GM19238 (cell line): ENCODE data around the gene MRPL47.
"Not testable (repeated sequence)": the region's sequence is repeated elsewhere in the genome, so short reads cannot be mapped to it uniquely, and the experiment has no call there.

Experiments
- DNase-seq: peaks from one replicate; pipeline ENCODE4 v3.0.0; 2011; ENCODE audit warnings: low spot score; ENCODE audit not compliant: insufficient read length

MRPL47 gene

GRCh38 chr3:179604321-179605078 lies at the start of gene MRPL47, which contains the start of gene NDUFB5:
Gene MRPL47, minus strand, starts transcription at chr3:179604638. Its CDS starts 14 bp downstream, at chr3:179604624.
Gene NDUFB5, plus strand, starts transcription at chr3:179604794. Its CDS starts 22 bp downstream, at chr3:179604816.
- peak; percentile 80 for DNase-seq

- peak; percentile 51 for DNase-seq
Observed at GRCh38 chr3:179653096-179653797, 48.8 kb upstream of the MRPL47 start.

DNA sequence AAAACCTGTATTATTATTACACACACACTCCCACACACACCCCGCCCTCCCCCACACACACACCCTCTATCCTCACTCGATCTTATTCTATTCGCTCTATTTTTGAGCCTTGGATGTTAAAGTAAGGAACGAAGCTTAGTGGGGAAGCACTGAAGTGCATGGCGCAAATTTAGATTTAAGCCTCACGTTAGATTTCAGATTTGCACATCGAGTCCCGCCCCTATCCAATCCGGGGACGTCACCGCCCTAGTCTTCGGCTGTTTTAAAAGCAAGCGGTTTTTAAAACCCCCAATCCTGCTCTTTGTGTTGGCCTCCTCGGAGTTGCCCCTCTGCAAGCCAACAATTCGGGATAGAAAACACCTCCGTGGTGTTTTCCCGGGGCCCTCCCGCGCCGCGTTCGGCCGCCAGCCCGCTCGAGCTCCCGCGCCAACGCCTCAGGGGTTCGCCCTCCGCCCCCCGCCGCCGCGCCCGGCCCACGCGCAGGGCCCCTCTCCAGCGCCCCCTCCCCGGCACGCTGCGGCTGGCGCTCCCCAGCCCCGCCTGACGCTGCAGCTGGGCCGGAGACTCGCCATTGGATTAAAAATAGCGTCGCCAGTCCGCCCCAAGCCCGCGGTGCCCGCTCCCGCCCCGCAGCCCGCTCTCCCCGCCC lies 48.1 kb upstream of the MRPL47 start, which contains the start of gene USP13:
USP13 (plus strand) TSS at position 594 of the 649 bp plus-strand sequence. CDS start 186 bp downstream, outside the sequence.
- peak; percentile 68 for DNase-seq

DNA sequence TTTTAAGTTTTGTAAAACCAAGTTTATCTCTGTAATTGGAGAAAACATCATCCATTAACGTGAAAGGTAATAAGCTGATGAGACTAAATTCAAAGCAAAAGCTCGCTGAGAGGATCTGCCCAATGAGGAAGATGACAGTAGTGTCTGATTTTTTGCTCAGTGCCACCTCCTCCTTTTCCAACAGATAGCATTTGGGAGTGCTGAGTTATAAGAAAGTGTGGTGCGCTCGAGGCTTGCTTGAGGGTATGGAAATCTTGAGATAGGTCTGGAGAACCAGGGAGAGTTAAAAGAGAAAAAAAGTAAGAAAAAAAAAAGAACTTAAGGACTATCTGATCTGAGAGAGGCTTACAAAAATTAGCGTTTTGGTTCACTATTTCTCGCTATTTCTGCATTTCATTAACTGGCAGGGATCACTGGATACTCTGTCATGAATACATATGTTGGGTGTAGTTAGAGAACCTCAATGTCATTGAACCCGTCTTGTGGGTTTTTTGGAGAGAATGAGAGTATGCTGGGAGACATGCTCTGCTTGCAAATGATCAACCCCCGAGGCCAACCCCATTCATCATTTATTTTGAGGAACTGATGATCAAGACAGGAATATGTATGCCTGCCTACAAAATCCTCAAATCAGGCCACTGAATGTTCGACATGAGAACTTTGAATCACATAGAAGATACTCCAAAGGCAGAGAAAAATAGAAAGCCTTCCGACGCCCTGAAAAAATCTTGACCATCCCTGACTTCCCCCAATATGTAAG lies 47.4 kb upstream of the MRPL47 start:
- no peak for DNase-seq

- DNase-seq, result no peak
Observed at GRCh38 chr3:179646177-179646576, 41.7 kb upstream of the MRPL47 start.

GRCh38 chr3:179643837-179644236 lies 39.4 kb upstream of the MRPL47 start:
- DNase-seq, result not testable (repeated sequence)

DNA sequence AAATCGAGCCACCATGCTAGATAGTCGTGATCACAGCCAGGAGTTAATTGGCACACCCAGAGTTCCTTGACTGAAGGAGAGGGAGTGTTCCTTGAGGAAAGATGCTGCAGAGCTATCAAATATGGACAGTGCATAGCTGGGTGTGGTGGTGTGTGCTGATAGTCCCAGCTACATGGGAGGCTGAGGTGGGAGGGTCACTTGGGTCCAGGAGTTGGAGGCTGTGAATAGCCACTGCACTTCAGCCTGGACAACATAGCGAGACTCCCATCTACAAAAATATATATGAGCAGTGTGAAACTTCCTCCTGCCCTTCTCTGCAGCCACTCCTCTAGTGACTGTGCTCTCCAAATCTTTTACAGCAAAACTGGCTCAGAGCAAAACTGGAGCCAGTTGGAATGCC lies 38.4 kb upstream of the MRPL47 start:
- DNase-seq, result no peak

- no peak for DNase-seq
Observed at GRCh38 chr3:179640469-179640868, 36.0 kb upstream of the MRPL47 start.

DNA sequence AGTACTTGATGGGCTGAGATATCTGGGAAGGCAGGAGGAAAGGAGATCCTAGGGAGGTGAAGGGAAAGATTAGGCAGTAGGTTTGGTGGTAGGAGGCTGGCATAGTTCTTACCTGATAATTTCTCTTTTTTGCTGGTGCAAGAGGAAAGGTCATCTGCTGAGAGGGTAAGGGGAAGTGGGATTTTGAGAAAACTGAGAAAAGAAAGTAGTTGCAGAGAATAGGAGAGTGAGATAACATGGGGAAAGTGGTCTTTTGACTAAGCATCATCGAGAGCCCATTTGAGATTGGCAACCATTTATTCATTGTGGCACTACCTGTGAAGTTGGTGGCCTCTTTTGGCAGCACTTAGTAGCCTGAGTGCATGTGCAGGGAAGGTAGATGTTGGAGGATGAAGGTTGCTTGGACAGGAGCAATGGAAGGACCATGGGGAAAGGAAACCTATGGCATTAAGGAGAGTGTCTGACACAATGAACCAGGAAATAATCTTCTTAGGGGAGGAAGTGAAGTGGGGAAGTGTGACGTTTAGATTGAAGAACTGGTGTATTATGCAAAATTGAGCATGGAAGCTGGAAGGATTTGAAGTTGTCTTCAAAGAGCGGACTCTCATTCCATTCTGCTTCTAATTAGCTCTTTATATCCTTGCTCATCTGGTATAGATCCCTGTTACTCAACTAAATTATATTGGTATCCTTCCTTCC lies 26.5 kb upstream of the MRPL47 start:
- DNase-seq, result no peak

DNA sequence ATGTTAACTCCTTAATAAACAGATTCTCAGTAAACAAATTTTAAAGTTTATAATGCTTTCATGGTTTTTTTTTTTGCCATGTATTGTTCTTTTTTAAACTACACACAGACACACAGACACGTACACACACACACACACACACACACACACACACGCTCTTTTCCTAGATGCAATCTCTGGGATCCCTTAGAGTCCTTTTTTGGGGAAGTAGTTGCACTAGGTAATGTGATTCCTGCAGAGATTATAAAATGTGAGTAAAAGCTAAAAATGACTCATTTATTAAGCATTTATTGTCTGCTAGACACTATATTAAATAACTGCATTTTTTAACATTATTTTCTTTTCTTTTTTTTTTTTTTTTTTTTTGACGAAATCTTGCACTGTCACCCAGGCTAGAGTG lies 20.0 kb upstream of the MRPL47 start:
- no peak for DNase-seq

- no peak for DNase-seq
Observed at GRCh38 chr3:179622023-179622422, 17.6 kb upstream of the MRPL47 start.

GRCh38 chr3:179615458-179616173 lies 11.2 kb upstream of the MRPL47 start:
- no peak for DNase-seq

DNA sequence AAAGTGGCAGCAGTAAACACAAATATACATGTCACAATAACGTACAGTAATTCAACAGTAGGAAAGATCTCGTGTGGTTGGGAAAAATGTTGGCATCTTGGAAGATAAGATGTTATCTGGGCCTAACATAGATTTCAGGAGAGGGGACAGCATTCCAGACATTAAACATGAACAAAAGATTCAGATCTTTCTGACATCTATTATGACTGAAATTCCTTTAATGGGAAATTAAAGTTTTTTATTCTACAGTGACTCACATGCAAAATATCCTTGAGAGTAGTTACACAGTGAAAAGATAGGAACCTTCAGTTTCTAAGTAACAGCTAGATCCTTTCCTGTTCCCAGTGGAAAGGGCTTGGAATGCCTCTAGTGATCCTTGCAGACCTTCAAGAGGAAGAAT lies 9.4 kb upstream of the MRPL47 start:
- DNase-seq, result no peak

DNA sequence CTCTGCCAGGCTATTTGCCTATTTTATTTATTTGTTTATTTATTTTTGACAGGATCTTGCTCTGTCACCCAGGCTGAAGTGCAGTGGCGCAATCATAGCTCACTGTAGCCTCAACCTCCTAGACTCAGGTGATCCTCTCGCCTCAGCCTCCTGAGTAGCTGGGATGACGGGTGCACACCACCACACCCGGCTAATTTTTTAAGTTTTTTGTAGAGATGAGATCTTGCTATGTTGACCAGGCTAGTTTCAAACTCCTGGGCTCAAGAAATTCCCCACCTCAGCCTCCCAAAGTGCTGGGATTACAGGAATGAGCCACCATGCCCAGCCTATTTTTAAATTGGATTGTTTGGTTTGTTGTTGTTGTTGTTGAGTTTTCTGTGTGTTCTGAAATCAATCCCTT lies 5.6 kb upstream of the MRPL47 start:
- no peak for DNase-seq

DNA sequence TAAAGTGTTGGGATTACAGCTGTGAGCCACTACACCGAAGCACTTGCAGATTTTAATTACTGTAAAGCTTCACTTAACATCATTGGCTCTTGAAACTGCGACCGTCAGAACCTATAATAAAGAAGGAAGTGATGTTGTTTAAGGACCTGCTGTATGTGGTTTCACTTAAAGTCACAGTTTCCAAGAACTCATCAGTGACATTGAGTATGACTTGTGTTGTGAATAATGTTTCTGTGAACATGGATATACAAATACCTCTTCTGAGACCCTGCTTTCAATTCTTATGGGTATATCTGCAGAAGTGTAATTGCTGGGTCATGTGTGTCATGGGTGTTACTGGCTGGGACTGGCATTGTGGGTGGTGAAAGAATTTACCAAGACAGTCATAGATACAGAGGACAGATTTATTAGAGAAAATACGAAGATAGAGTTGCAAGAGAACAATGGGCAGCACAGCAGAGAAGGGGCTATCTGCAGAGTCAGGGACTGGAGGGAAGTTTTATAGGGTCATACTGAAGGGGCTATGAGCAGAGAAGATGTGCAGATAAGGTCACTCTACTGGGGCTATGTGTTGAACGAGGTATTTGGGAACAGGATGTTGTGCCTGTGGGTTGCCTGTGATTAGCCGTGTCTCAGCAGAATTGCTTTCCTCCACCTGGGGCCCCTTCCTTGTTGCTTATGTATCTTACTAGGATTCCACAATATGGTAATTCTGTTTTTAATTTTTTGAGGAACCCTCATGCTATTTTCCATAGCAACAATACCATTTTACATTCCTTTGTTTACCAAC lies 4.7 kb upstream of the MRPL47 start:
- DNase-seq, result no peak

DNA sequence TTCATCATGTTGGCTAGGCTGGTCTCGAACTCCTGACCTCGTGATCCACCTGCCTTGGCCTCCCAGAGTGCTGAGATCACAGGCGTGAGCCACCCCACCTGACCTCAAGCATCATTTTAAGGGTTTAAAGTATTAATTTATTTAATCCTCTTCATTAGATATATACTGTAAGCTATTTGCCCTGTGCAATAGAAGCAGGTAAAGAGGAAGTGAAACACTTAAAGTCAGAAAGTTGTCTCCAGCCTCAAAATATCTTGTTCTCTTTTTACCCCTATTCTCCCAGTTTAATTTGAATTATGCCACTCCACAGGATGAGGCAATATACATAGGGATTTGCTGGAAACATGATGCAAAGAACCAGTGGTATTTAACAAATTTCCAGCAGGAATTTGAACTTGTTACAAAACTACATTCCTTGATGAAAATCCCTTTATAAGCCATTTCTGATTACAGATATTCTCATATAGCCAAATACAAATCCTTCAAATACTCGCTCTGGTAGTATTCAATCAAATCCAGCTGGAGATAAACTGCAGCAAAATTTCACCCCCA lies 2.2 kb upstream of the MRPL47 start:
- no peak for DNase-seq

DNA sequence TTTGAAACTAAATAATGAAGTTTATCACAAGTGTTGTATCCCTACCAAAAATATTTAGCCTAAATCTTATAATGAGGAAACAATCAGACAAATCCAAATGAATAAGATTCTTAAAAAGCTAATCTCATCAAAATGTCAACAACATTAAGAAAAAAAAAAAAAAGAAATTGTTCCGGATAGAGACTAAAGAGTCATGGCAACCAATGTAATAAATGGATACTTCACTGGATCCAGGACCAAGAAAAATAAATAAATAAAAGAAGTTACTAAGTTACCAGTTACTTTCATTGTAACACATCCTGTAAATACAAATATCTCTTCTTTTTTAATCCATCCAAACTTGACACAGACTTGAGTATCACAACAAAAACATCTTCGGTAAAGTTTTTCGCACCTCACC lies 607 bp downstream of the MRPL47 start:
- DNase-seq, result no peak

DNA sequence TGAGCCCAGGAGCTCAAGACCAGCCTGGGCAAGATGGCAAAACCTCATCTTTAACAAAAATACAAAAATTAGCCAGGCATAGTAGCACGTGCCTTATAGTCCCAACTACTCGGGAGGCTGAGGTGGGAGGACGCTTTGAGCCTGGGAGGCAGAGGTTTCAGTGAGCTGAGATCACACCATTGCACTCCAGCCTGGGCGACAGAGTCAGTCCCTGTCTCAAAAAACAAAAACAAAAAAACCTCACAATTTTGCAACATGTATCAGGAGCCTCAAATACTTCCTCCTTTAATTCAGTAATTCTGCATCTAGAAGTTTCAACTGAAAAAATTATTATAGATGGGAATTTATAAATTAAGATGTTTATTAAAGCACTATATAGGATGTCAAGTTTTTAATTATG lies 1.1 kb downstream of the MRPL47 start:
- DNase-seq, result no peak

DNA sequence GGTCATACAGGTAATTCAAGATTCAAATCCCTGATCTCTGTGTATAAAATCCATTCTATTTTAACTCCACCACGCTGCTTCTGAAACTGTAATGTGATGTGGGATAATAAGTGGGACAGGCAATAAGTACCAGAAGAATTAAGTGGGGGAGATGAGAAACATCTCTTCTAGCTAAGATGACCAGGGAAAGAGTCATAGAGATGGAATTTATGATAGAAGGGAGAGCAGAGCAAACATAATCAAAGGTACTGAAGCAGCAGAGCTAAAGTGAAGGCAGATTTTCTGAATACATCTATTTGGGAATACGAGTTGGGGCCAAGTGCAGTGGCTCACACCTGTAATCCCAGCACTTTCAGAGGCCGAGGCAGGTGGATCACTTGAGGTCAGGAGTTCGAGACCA lies 4.9 kb downstream of the MRPL47 start:
- no peak for DNase-seq
